NOMO-1 treated with DMSO at 0.1 percent for 48 hours (cell line): ENCODE data around the gene PPRC1.

Experiments
- DNase-seq: peaks from one replicate; lab custom pipeline; 2025; ENCODE audit not compliant: unreplicated experiment; lab: John Stamatoyannopoulos, UW

Gene PPRC1

DNA sequence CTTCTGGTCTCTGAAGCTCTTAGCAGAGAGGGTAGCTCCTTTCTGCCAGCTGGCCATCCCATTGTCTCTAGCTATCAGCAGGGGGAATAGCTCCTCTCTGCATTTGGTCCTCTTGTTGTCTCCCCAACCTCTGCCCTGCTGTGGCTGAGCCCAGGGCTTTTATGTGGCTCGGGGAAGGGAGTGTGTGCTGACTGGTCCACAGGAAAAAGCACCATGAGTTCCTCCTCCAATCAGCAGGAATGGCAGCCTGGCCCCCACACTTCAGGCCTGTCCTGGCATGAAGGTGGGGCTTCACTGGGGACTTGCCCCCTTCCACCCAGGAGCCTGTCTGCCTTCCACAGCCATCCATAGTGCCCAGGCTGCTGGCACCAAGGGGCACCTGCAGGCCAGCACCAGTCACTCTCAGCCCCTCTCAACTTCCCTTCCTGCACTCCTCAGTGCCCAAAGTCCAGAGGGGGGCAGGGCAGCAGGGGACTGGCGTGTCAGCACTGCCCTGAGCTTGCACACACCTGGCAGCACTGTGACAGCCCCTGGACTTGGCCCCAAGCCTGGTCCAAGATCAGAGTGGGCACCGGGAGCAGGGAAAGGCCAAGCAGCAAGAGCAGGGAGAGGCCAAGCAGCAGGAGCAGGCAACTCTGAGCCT lies 55.6 kb downstream of the PPRC1 start:
- DNase-seq: no peak

DNA sequence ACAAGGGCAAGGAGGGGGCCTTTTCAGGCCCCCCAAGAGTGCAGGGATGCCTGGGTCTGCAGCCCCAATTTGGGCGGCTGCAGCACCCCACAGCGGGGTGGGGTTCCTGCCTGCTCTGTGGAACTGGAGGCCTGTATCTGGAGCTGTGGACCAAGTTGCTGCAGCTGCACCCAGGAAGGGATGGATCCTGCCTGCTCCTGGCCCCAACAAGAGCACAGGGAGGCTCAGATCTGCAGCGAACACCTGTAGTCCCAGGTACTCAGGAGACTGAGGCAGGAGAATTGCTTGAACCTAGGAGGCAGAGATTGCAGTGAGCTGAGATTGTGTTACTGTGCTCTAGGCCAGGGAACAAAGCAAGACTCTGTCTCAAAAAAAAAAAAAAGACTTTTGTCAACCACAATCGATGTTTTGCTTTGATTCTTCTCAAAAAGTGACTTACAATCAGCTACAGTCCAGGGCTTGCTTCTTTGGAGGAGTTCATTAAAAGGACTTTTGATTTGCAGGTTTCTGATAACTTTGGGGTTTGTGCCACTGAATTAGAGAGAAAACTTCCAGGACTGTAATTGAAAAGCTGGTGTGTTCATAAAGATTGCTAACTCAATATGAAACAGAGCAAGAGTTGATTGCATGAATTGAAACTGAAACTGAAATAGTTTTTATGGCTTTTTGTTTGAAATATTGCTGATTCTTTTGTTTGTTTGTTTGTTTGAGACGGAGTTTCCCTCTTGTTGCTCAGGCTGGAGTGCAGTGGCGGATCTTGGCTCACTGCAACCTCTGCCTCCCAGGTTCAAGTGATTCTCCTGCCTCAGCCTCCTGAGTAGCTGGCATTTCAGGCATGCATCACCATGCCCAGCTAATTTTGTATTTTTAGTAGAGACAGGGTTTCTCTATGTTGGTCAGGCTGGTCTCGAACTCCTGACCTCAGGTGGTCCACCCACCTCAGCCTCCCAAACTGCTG lies 56.4 kb downstream of the PPRC1 start:
- DNase-seq: peak; percentile 27

DNA sequence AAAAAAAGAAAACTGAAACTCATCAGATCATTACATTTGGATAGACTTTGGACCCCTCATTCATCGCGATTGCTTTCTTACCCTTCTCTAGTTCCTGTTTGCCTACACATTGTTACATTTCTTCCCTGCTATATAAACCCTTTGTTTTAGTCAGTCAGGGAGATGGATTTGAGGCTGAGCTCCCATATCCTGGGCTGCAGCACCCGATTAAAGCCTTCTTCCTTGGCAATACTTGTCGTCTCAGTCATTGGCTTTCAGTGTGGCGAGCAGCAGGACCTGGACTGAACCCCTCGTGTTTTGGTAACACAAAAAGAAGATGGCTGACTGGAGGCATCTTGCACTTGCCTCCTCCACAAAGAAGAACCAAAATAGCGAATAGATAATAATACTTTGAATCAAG lies 59.1 kb downstream of the PPRC1 start:
- no peak for DNase-seq

DNA sequence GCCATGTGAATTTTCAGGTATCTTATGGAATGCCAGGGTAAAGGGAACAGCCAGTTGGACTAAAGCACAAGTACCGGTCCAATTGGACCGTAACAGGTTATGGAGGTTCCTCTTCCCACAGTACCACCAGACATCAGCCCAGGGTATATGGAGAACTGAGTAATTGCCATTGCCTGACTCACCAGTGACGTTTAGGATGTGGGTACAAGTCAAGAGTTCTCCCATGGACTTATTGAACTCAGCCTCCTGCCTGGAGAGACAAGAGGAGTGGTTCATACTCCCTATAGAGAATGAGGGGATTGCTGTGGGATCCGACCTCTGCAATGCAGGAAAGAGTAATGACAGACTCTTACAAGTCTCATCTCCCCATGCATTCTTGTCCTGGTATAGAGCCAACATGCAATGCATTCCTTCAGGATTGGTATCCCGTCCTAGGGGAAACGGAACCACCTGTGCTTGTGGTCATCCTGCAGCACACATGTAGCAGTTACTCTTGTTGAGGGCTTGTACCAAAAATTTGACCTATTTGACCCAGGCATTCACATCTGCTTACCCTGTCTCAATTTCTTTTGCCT lies 62.5 kb downstream of the PPRC1 start:
- DNase-seq: no peak

DNA sequence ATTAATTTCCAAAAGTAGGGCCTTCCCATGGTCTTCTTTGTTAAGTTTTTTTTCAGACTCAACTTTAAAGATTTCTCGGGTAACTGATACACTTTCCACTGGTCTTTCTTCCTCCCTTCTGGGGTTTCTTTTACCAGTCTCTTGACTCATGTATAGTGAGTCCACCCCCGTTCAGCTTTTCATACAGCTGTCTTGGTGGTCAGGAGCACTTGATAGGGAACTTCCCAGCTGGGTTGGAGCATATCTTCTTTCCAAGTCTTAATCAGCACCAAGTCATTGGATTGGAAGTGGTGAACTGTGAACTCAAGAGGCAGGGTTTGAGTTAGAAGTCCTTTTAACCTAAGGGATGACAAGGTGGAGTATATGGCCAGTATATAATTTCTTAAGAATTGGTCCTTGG lies 64.1 kb downstream of the PPRC1 start:
- no peak for DNase-seq

DNA sequence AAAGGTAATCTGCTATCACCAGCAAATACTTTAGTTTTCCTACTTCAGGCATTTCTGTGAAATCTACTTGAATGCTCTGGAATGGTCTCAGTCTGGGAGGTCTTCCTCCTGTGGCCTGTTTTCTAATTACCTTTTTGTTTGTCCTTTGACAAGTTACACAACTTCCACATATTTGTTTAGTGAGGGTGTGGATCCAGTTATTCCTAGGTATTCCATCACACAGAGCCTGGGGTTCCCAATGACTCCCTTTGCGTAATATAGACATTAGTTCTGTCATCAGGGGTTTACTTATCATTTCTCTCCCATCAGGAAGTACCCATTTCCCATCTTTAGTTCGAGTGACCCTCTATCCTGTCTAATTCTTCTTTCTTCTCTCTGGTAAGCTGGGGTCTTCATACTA lies 65.2 kb downstream of the PPRC1 start:
- no peak for DNase-seq
